ENCODE measurements around the gene PPT2. TPM values are rescaled to one million over a fixed set of nuclear protein-coding genes. Genes with fewer than 3 reads are reported as not detected.
"Not testable (repeated sequence)": the region's sequence is repeated elsewhere in the genome, so short reads cannot be mapped to it uniquely, and the experiment has no call there.

The PPT2 gene
- total RNA-seq, 6 donors from 2014 or later, result 7.0 to 64.8 (median 16.8) TPM

DNA sequence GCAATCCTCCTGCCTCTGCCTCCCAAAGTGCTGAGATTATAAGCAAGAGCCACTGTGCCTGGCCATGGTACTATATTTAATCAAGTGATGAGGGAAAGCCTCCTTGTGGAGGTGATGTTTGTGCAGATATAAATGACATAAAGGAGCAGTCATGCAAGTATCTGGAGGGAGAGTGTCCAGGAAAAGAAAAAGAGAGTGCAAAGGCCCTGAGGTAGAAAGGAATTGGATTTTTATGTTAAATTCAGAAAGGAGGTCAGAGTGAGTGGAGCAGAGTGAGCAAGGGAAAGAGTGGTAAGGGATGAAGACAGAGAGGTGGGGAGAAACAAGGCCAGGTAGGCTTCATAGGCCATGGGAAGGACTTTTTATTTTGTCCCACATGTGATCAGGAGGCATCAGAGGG lies 16.5 kb upstream of the PPT2 start:
- TF ChIP-seq, protein P1, sequence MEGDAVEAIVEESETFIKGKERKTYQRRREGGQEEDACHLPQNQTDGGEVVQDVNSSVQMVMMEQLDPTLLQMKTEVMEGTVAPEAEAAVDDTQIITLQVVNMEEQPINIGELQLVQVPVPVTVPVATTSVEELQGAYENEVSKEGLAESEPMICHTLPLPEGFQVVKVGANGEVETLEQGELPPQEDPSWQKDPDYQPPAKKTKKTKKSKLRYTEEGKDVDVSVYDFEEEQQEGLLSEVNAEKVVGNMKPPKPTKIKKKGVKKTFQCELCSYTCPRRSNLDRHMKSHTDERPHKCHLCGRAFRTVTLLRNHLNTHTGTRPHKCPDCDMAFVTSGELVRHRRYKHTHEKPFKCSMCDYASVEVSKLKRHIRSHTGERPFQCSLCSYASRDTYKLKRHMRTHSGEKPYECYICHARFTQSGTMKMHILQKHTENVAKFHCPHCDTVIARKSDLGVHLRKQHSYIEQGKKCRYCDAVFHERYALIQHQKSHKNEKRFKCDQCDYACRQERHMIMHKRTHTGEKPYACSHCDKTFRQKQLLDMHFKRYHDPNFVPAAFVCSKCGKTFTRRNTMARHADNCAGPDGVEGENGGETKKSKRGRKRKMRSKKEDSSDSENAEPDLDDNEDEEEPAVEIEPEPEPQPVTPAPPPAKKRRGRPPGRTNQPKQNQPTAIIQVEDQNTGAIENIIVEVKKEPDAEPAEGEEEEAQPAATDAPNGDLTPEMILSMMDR (IDR thresholded peaks at IDR 0.05), result no peak
- TF ChIP-seq POLR2A (IDR thresholded peaks at IDR 0.05), result no peak
- TF ChIP-seq EP300 (IDR thresholded peaks at IDR 0.05), result no peak
- TF ChIP-seq POLR2AphosphoS5 (IDR thresholded peaks at IDR 0.05), result no peak
- DNase-seq (no peak), ATAC-seq (ENCODE audit: low FRiP score in 2 of 2) (no peak)
- no peaks in the 10 kb centered on the region for H3K36me3 ChIP-seq
- no peaks in the 10 kb centered on the region for H3K27me3 ChIP-seq
- H3K4me3 ChIP-seq, result no peak overlapping the region
- H3K27ac ChIP-seq, result no peak overlapping the region
- no peaks in the 10 kb centered on the region for H3K4me1 ChIP-seq
- H3K9me3 ChIP-seq, result no peaks in the 10 kb centered on the region

DNA sequence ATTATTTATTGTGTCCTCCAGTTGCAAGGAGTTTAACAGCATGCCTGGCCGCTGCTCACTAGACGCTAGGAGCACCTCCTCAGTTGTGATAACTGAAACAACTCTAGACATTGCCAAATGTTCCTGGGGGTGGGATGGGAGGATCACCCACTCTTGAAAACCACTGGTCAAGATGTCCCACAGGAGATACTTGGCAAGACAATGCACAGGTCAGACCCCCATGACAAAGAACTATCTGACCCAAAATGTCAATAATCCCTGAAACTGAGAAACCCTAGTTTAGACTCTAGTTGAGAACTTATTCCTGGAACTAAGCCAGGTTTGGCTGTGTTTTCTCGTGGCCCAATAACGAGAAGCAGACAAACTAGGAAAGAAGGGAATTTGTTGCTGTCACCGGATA lies 14.4 kb upstream of the PPT2 start:
- Histone ChIP-seq H3K4me1 (no peaks in the 10 kb centered on the region), H3K27me3 (no peaks in the 10 kb centered on the region), H3K9me3 (no peaks in the 10 kb centered on the region), H3K36me3 (no peaks in the 10 kb centered on the region), H3K4me3 (no peak overlapping the region), H3K27ac (no peak overlapping the region)
- ATAC-seq (ENCODE audit: low FRiP score in 2 of 2) (no peak), DNase-seq (no peak)
- WGBS, 2 donors, result 70 to 72% methylated on average over 5 of the region's 5 CpGs
- TF ChIP-seq POLR2A (IDR thresholded peaks at IDR 0.05) (no peak), POLR2AphosphoS5 (IDR thresholded peaks at IDR 0.05) (no peak), EP300 (IDR thresholded peaks at IDR 0.05) (no peak)
- TF ChIP-seq, protein P1 (IDR thresholded peaks at IDR 0.05), result no peak

DNA sequence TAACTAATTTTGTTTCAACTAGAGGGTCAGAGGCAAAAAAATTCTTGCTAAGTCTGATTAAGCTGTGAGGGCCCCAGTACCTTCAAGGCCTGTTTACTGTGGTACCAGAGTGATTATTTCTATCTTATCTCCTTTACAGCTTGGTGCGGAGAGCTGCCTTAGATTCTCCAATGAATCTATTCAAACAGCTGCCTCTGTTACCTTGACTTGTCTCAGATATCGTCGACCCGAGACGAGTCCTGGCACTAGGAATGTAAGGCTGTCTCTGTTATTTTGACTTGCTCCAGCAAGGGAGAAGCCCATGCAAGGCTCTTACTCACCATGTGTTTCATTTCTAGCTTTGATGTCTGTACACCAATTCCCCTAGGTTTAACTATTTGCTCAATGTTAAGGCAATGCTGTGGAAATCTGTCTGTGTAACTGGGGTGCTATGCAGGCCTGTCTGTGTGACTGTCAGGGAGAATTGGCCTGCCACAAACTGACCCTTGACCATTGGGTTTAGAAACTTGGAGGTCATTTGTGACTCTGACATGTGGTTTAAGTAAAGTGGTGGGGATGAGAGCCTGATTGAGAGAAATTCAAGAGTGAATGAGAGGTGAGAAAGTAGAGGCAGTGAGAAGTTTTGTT lies 13.4 kb upstream of the PPT2 start:
- Histone ChIP-seq H3K9me3 (no peaks in the 10 kb centered on the region), H3K27ac (no peak overlapping the region), H3K36me3 (no peaks in the 10 kb centered on the region), H3K4me3 (no peak overlapping the region), H3K27me3 (no peaks in the 10 kb centered on the region), H3K4me1 (no peaks in the 10 kb centered on the region)
- ATAC-seq (ENCODE audit: low FRiP score in 2 of 2) (no peak), DNase-seq (no peak)
- TF ChIP-seq EP300 (IDR thresholded peaks at IDR 0.05), result no peak
- no peak for TF ChIP-seq POLR2A (IDR thresholded peaks at IDR 0.05)
- TF ChIP-seq, protein P1 (IDR thresholded peaks at IDR 0.05), result no peak
- TF ChIP-seq POLR2AphosphoS5 (IDR thresholded peaks at IDR 0.05), result no peak
- 53 to 65% methylated on average over 5 of the region's 5 CpGs for WGBS, 2 donors

DNA sequence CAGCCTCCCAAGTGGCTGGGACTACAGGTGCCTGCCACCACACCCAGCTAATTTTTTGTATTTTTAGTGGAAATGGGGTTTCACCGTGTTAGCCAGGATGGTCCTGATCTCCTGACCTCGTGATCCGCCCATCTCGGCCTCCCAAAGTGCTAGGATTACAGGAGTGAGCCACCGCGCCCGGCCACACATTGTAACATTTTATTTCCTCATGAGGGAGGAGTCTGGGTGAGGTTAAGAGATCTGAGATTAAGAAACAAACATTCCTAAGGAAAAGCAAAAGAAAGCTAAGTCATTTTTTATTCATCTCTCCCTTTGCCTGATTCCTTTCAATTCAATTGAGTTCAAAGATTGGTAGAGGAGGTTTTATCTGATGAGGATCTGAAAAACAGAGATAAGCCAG lies 9.7 kb upstream of the PPT2 start:
- 46 to 80% methylated on average over 7 of the region's 7 CpGs for WGBS, 2 donors
- ATAC-seq (ENCODE audit: low FRiP score in 2 of 2); H3K36me3 ChIP-seq; H3K4me3 ChIP-seq; H3K27ac ChIP-seq; H3K9me3 ChIP-seq; H3K4me1 ChIP-seq; DNase-seq: not testable (repeated sequence)
- H3K27me3 ChIP-seq, result peaks cover 0 to 17% (median 6%) of the 10 kb centered on the region in 4 donors

DNA sequence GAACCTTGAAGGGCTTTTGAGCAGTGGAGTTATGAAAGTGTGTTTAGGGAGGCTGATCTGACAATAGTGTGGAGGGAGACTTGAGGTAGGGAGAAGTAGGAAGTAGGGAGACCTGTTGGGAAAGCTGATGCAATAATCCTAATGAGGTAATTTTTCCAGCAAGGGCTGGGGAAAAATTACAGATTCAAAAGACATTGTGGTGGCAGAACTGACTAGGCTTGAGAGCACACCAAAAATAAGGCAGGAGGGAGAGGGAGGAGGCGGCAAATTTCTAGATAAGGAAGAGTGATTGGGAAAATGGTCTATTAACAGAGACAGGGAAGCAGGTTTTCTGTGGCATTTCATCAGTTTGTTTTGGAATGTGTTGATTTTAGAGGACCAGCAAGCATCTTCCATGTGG lies 7.7 kb upstream of the PPT2 start:
- peaks cover 0 to 31% (median 14%) of the 10 kb centered on the region in 4 donors for H3K27me3 ChIP-seq
- H3K9me3 ChIP-seq, result no peaks in the 10 kb centered on the region
- H3K36me3 ChIP-seq, result no peaks in the 10 kb centered on the region
- H3K4me1 ChIP-seq, result peaks cover 0 to 22% (median 4%) of the 10 kb centered on the region in 4 donors
- no peak overlapping the region for H3K27ac ChIP-seq
- H3K4me3 ChIP-seq, result no peak overlapping the region
- 74 to 86% methylated on average over 1 of the region's 1 CpG for WGBS, 2 donors
- DNase-seq (no peak), ATAC-seq (ENCODE audit: low FRiP score in 2 of 2) (no peak)
- TF ChIP-seq, protein P1 (IDR thresholded peaks at IDR 0.05), result no peak
- TF ChIP-seq EP300 (IDR thresholded peaks at IDR 0.05) (no peak), POLR2AphosphoS5 (IDR thresholded peaks at IDR 0.05) (no peak), POLR2A (IDR thresholded peaks at IDR 0.05) (no peak)
